Sigmoid colon (tissue), 4 donors: ENCODE measurements around the gene EPB41L4A.

Experiments used
- EP300 ChIP-seq, 4 donors: sonication (generic); formaldehyde crosslinking; IDR thresholded peaks; one replicate each; pipeline ENCODE4 v1.6.1; 2017; ENCODE audit warnings: antibody characterized with exemption in 4 of 4
- POLR2A ChIP-seq, 2 donors: fragments of 450-650 bp; IDR thresholded peaks; one replicate each; pipeline ENCODE4 v1.6.1; 2016; ENCODE audit warnings: antibody characterized with exemption in 2 of 2, mild to moderate bottlenecking in 2 of 2, moderate library complexity in 2 of 2
- POLR2AphosphoS5 ChIP-seq, 4 donors: sonication (generic); formaldehyde crosslinking; IDR thresholded peaks; one replicate each; pipeline ENCODE4 v1.6.1; 2017; ENCODE audit warnings: antibody characterized with exemption in 4 of 4
- TF ChIP-seq, protein P1 (sequence below), 4 experiments: fragments of 450-650 bp in 3 of 4; fragments of 200-600 bp in 1 of 4; IDR thresholded peaks; one replicate each; pipeline ENCODE4 v1.5.1; 2016 to 2019; ENCODE audit warnings: antibody characterized with exemption in 4 of 4, mild to moderate bottlenecking in 3 of 4, moderate library complexity in 2 of 4

DNA sequence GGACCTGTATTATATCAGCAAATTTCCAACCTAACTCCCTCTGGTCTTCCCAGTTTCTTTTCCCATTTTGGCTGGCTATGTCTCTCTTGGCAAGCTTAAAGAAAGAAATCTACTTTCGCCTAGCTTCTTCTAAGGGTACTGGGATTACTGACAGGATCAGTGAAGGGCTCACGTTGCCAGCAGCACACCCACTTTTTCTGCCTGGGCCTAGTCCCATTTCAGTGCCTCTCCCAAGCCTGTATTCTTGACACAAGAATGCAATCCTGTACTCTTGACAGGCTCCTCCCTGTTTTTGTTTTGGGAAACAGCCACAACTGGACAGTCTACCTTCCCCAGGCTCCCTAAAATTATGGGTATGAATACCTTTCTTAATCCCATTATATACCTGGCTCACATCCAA lies 170.5 kb downstream of the EPB41L4A start:
- TF ChIP-seq POLR2AphosphoS5 (IDR thresholded peaks at IDR 0.05) (no peak), POLR2A (IDR thresholded peaks at IDR 0.05) (no peak), EP300 (IDR thresholded peaks at IDR 0.05) (no peak)
- TF ChIP-seq, protein P1, sequence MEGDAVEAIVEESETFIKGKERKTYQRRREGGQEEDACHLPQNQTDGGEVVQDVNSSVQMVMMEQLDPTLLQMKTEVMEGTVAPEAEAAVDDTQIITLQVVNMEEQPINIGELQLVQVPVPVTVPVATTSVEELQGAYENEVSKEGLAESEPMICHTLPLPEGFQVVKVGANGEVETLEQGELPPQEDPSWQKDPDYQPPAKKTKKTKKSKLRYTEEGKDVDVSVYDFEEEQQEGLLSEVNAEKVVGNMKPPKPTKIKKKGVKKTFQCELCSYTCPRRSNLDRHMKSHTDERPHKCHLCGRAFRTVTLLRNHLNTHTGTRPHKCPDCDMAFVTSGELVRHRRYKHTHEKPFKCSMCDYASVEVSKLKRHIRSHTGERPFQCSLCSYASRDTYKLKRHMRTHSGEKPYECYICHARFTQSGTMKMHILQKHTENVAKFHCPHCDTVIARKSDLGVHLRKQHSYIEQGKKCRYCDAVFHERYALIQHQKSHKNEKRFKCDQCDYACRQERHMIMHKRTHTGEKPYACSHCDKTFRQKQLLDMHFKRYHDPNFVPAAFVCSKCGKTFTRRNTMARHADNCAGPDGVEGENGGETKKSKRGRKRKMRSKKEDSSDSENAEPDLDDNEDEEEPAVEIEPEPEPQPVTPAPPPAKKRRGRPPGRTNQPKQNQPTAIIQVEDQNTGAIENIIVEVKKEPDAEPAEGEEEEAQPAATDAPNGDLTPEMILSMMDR (IDR thresholded peaks at IDR 0.05): no peak
